WTC11 (cell line): ENCODE results near the gene TOGARAM2. TPM values are rescaled to one million over a fixed set of nuclear protein-coding genes. Genes with fewer than 3 reads are reported as not detected.

Experiments used
- ATAC-seq: fragments of 200-7000 bp; cut with Tn5 transposase; 2 replicates; pipeline ENCODE4 v1.10.0; 2021; ENCODE audit warnings: mild to moderate bottlenecking, moderate library complexity
- CTCF ChIA-PET: fragments of 300-600 bp; sonication (Branson Sonifier 250); formaldehyde crosslinking; loops from one replicate; lab custom pipeline; 2021; ENCODE audit warnings: antibody characterized with exemption; lab: Charles Lee
- POLR2A ChIA-PET: fragments of 350-600 bp; sonication (Branson Sonifier 250); formaldehyde crosslinking; loops from one replicate; lab custom pipeline; 2021; ENCODE audit warnings: antibody characterized with exemption; lab: Charles Lee
- DNase-seq: peaks from one replicate; pipeline ENCODE4 v3.0.0; 2021; ENCODE audit warnings: low spot score
- H3K27ac Mint-ChIP-seq: 2 replicates; pipeline ENCODE4 v1.8.0; 2021; ENCODE audit warnings: mixed read lengths
- H3K27me3 Mint-ChIP-seq: 2 replicates; pipeline ENCODE4 v1.8.0; 2021; ENCODE audit warnings: low read depth, mild to moderate bottlenecking, moderate library complexity, mixed read lengths
- H3K36me3 Mint-ChIP-seq: 2 replicates; pipeline ENCODE4 v1.8.0; 2021; ENCODE audit warnings: mixed read lengths
- H3K4me1 Mint-ChIP-seq: 2 replicates; pipeline ENCODE4 v1.8.0; 2022; ENCODE audit warnings: mixed read lengths
- H3K4me3 Mint-ChIP-seq: 2 replicates; pipeline ENCODE4 v1.8.0; 2021; ENCODE audit warnings: mild to moderate bottlenecking, moderate library complexity, mixed read lengths
- H3K9me3 Mint-ChIP-seq: 2 replicates; pipeline ENCODE4 v1.8.0; 2021; ENCODE audit warnings: mixed read lengths
- AR ChIP-seq: fragments of 250-450 bp; sonication (Bioruptor Pico); IDR thresholded peaks from 2 replicates; pipeline ENCODE4 v1.9.0; 2021; ENCODE audit warnings: mild to moderate bottlenecking
- ATF2 ChIP-seq: sonication (generic); formaldehyde crosslinking; IDR thresholded peaks from 2 replicates; pipeline ENCODE4 v1.8.1; 2022; ENCODE audit warnings: low read depth, missing genetic modification reagents, borderline replicate concordance
- CREB1 ChIP-seq: sonication (generic); formaldehyde crosslinking; IDR thresholded peaks from 2 replicates; pipeline ENCODE4 v1.8.0; 2023; ENCODE audit warnings: mild to moderate bottlenecking, missing genetic modification reagents
- CREM ChIP-seq: sonication (generic); formaldehyde crosslinking; IDR thresholded peaks from 2 replicates; pipeline ENCODE4 v1.8.1; 2022; ENCODE audit warnings: mild to moderate bottlenecking, missing genetic modification reagents, moderate library complexity
- GABPB1 ChIP-seq: sonication (generic); formaldehyde crosslinking; IDR thresholded peaks from 2 replicates; pipeline ENCODE4 v1.8.1; 2023; ENCODE audit warnings: mild to moderate bottlenecking, missing genetic modification reagents
- MAX ChIP-seq: sonication (generic); formaldehyde crosslinking; IDR thresholded peaks from 2 replicates; pipeline ENCODE4 v1.8.0; 2022; ENCODE audit warnings: mild to moderate bottlenecking, missing genetic modification reagents
- NFATC4 ChIP-seq: fragments of 250-450 bp; sonication (Bioruptor Pico); IDR thresholded peaks from 2 replicates; pipeline ENCODE4 v1.9.0; 2021; ENCODE audit warnings: mild to moderate bottlenecking
- SMAD4 ChIP-seq: sonication (generic); formaldehyde crosslinking; IDR thresholded peaks from 2 replicates; pipeline ENCODE4 v1.8.0; 2022; ENCODE audit warnings: mild to moderate bottlenecking, missing genetic modification reagents
- SOX15 ChIP-seq: fragments of 250-450 bp; sonication (Bioruptor Pico); IDR thresholded peaks from 2 replicates; pipeline ENCODE4 v1.9.0; 2021; ENCODE audit warnings: mild to moderate bottlenecking
- TP53 ChIP-seq: sonication (generic); formaldehyde crosslinking; IDR thresholded peaks from 2 replicates; pipeline ENCODE4 v1.8.1; 2023; ENCODE audit warnings: mild to moderate bottlenecking, missing genetic modification reagents
- ZNF263 ChIP-seq: sonication (generic); formaldehyde crosslinking; IDR thresholded peaks from 2 replicates; pipeline ENCODE4 v1.8.1; 2022; ENCODE audit warnings: low read depth, mild to moderate bottlenecking, moderate library complexity, missing genetic modification reagents
- ZNF396 ChIP-seq: fragments of 250-450 bp; sonication (Bioruptor Pico); IDR thresholded peaks from 2 replicates; pipeline ENCODE4 v1.8.0; 2021; ENCODE audit warnings: mild to moderate bottlenecking, moderate library complexity, borderline replicate concordance
- ZNF416 ChIP-seq: fragments of 250-450 bp; sonication (Bioruptor Pico); IDR thresholded peaks from 2 replicates; pipeline ENCODE4 v1.9.0; 2021; ENCODE audit warnings: mild to moderate bottlenecking, inconsistent platforms
- ZNF512 ChIP-seq: sonication (generic); formaldehyde crosslinking; IDR thresholded peaks from 2 replicates; pipeline ENCODE4 v1.8.1; 2022; ENCODE audit warnings: missing genetic modification reagents, borderline replicate concordance
- total RNA-seq: library from RNA; stranded (reverse); gene quantifications from 3 replicates; pipeline ENCODE4 v1.2.3, GENCODE V29; 2021
- TF ChIP-seq, protein P1 (sequence below): sonication (generic); formaldehyde crosslinking; IDR thresholded peaks from 2 replicates; pipeline ENCODE4 v1.8.1; 2023; ENCODE audit warnings: mild to moderate bottlenecking, missing genetic modification reagents, borderline replicate concordance
- TF ChIP-seq, protein P2 (sequence below): sonication (generic); formaldehyde crosslinking; IDR thresholded peaks from 2 replicates; pipeline ENCODE4 v1.8.1; 2023; ENCODE audit warnings: mild to moderate bottlenecking, missing genetic modification reagents, moderate library complexity
- TF ChIP-seq, protein P3 (sequence below): sonication (generic); formaldehyde crosslinking; IDR thresholded peaks from 2 replicates; pipeline ENCODE4 v1.8.0; 2022; ENCODE audit warnings: mild to moderate bottlenecking, missing genetic modification reagents

The TOGARAM2 gene
- total RNA-seq, 1 experiment from 2014 or later = 1.0 TPM

DNA sequence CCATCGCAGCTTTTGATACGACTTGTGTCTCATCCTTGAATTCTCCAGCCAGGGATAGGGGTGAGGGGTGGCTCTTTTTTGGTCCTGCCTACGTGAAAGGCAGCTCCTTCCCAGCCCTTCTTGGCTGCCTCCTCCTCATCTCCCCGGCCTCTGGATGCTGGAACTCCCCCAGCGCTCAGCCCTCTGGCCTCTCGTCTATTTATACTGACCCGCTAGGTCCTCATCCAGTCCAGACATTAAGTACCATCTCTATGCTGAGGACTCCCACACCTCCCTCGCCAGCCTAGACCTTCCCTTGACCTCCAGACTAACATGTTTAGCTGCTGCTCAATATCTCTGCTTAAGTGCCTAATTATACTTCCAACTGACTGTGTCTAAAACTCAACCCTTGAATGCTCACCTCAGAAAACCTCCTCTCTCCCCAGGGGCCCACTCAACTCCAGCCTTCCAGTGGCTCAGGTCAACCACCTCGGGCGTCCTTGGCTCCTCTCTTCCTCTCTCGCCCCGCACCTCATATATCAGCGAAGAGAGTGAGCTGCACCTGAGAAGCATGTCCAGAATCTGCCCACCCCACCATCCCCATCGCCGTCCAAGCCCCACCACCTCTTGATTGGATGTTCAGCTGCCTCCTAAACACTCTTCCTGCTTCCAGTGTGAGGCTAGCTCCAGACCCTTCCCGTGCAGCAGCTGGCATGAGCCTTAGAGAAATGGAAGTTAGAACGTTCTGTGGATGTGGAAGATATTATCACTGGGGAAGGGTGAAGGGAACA, 34.8 kb downstream of the TOGARAM2 start:
- no peak overlapping the region for H3K27ac Mint-ChIP-seq
- H3K27me3 Mint-ChIP-seq = no peaks in the 10 kb centered on the region
- ChIA-PET POLR2A (no interaction called here), CTCF (interaction anchor here (1.6 kb wide), 1 partner anchor 57 kb away, joined by 3 read pairs; no protein-coding TSS in a partner anchor)
- TF ChIP-seq SOX15 (CRISPR knock-in tag) = no peak
- no peak for TF ChIP-seq GABPB1 (CRISPR knock-in tag)
- TF ChIP-seq ZNF416 (CRISPR knock-in tag) = no peak
- TF ChIP-seq CREM (CRISPR knock-in tag) = no peak
- TF ChIP-seq NFATC4 = no peak
- TF ChIP-seq, protein P1, sequence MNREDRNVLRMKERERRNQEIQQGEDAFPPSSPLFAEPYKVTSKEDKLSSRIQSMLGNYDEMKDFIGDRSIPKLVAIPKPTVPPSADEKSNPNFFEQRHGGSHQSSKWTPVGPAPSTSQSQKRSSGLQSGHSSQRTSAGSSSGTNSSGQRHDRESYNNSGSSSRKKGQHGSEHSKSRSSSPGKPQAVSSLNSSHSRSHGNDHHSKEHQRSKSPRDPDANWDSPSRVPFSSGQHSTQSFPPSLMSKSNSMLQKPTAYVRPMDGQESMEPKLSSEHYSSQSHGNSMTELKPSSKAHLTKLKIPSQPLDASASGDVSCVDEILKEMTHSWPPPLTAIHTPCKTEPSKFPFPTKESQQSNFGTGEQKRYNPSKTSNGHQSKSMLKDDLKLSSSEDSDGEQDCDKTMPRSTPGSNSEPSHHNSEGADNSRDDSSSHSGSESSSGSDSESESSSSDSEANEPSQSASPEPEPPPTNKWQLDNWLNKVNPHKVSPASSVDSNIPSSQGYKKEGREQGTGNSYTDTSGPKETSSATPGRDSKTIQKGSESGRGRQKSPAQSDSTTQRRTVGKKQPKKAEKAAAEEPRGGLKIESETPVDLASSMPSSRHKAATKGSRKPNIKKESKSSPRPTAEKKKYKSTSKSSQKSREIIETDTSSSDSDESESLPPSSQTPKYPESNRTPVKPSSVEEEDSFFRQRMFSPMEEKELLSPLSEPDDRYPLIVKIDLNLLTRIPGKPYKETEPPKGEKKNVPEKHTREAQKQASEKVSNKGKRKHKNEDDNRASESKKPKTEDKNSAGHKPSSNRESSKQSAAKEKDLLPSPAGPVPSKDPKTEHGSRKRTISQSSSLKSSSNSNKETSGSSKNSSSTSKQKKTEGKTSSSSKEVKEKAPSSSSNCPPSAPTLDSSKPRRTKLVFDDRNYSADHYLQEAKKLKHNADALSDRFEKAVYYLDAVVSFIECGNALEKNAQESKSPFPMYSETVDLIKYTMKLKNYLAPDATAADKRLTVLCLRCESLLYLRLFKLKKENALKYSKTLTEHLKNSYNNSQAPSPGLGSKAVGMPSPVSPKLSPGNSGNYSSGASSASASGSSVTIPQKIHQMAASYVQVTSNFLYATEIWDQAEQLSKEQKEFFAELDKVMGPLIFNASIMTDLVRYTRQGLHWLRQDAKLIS = no peak
- TF ChIP-seq, protein P2, sequence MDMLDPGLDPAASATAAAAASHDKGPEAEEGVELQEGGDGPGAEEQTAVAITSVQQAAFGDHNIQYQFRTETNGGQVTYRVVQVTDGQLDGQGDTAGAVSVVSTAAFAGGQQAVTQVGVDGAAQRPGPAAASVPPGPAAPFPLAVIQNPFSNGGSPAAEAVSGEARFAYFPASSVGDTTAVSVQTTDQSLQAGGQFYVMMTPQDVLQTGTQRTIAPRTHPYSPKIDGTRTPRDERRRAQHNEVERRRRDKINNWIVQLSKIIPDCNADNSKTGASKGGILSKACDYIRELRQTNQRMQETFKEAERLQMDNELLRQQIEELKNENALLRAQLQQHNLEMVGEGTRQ = no peak
- TF ChIP-seq CREB1 (CRISPR knock-in tag) = no peak
- no peak for TF ChIP-seq AR (CRISPR knock-in tag)
- TF ChIP-seq ZNF263 = no peak
- no peak for TF ChIP-seq SMAD4 (CRISPR knock-in tag)
- no peak for TF ChIP-seq ZNF396
- TF ChIP-seq MAX (CRISPR knock-in tag) = no peak
- TF ChIP-seq, protein P3, sequence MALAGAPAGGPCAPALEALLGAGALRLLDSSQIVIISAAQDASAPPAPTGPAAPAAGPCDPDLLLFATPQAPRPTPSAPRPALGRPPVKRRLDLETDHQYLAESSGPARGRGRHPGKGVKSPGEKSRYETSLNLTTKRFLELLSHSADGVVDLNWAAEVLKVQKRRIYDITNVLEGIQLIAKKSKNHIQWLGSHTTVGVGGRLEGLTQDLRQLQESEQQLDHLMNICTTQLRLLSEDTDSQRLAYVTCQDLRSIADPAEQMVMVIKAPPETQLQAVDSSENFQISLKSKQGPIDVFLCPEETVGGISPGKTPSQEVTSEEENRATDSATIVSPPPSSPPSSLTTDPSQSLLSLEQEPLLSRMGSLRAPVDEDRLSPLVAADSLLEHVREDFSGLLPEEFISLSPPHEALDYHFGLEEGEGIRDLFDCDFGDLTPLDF (CRISPR knock-in tag) = no peak
- no peak for TF ChIP-seq TP53 (CRISPR knock-in tag)
- no peak for TF ChIP-seq ZNF512 (CRISPR knock-in tag)
- TF ChIP-seq ATF2 (CRISPR knock-in tag) = no peak
- H3K9me3 Mint-ChIP-seq = no peaks in the 10 kb centered on the region
- ATAC-seq = no peak
- H3K4me3 Mint-ChIP-seq = no peak overlapping the region
- peaks cover 14% of the 10 kb centered on the region for H3K4me1 Mint-ChIP-seq
- DNase-seq = no peak
- H3K36me3 Mint-ChIP-seq = no peaks in the 10 kb centered on the region
